ENCODE data around the gene MYEOV.
A peak's percentile ranks its signal among the peaks of the same experiment; 100 is the strongest.

Gene MYEOV

DNA sequence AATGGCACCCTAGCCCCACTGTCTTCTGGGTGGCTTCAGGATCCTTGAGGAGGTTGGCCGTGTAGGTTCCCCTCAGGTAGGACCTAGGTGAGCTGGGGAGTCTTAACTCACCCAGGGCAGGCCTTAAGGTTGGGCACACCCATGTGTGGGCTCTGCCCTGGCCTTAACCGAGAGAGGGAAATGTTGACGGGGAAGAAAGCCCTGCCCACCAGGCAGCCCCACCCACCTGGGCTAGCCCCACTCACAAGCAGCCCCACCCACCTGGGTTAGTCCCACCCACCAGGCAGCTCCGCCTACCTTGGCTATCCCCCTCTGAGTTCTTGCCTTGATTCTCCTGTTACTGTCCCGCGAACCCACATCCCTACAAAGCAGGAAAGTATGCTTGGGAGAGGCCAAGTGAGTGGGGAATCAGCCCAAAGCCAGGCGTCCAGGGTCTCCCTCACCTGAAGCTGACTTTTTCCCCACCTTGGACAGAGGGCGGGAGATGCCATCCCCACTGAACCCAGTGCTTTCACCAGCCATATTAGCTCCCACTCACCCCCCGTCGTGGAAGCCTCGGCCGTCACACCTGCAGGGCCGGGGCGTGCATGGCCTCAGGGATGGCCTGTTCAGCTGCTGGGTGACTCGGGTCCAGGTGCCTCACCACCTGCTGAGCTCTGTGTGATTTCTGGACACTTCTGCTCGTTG lies at the start of gene MYEOV:
Gene MYEOV (plus strand): TSS at position 337 of the 687 bp plus-strand sequence. CDS start 1,200 bp downstream, outside the sequence.
- DNase-seq (ENCODE audit: low read depth) = peak; percentile 60

DNA sequence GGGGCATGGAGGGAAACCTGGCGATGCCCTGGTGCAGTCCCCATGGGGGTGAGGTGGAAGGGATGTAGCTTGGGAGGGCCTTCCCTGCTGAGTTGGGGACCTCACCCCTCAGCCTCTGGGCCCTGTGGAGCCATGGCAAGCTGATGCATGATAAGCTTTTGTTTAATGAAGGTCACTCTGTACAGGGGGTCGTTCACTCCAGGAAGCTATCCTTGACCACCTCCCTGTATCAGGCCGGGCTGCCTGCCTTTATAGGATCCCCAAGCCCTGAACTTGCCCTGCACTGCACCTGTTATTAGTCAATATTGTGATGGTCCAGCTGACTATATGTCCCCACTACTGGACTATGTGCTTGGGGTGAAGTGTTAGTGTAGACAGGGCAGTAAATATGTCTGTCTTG lies 49.7 kb upstream of the MYEOV start:
- DNase-seq (ENCODE audit: low read depth) = no peak

DNA sequence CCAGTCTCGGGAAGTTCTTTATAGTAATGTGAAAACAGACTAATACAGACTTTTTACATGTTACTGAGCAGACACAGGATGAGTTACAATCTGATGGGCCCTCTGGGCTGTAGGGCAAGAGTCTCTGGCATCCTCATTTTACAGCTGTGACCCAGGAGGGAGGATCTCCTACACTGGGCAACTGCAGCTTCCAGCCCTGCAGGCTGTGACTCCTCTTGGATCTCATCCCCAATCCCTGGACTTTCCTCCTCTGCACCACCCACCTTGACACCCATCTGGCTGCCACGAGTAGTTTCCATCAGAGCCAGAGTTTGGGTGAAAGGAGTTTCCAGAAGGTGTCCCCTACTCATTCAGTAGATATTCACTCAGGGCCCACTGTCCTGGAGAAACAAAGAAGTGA lies 48.9 kb upstream of the MYEOV start:
- no peak for DNase-seq (ENCODE audit: low read depth)

DNA sequence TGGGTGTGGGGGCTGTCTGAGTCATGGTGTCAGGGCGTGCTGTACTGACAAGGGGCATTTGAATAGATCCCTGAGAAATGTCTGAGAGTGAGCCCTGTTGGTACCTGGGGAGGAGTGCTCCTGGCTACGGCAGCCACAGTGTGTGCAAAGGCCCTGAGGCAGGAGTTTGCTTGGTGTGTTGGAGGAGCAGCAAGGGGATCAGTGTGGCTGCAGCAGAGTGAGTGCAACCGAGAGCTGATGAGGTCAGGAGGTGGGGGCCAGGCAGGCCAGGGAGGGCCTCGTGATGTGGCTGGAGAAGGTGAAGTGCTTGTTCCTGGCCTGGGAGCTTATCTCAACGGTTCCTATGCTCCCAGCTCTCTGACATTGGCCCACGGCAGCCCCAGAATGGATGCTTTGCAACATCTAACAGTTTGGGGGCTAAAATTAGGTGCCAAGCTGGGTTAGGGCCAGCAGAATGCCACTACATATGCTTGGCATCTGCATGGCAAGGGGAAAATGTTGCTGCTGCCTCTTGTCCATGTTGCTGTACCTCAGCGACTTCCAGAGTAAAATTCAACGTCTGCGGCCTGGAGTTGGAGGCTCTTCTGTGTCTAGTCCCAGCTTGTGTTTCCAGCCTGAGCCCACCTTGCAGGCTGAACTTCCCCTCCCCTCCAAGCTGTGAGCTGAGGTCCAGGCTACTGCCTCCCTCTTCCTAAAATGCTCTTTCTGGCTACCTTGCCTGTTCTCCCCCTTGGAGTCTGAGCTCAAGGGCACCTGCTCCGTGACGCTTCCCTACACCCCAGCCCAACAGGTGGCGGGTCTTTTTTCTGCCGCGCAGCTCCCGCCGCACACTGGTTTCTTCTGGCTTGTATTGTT lies 48.2 kb upstream of the MYEOV start:
- no peak for DNase-seq (ENCODE audit: low read depth)

DNA sequence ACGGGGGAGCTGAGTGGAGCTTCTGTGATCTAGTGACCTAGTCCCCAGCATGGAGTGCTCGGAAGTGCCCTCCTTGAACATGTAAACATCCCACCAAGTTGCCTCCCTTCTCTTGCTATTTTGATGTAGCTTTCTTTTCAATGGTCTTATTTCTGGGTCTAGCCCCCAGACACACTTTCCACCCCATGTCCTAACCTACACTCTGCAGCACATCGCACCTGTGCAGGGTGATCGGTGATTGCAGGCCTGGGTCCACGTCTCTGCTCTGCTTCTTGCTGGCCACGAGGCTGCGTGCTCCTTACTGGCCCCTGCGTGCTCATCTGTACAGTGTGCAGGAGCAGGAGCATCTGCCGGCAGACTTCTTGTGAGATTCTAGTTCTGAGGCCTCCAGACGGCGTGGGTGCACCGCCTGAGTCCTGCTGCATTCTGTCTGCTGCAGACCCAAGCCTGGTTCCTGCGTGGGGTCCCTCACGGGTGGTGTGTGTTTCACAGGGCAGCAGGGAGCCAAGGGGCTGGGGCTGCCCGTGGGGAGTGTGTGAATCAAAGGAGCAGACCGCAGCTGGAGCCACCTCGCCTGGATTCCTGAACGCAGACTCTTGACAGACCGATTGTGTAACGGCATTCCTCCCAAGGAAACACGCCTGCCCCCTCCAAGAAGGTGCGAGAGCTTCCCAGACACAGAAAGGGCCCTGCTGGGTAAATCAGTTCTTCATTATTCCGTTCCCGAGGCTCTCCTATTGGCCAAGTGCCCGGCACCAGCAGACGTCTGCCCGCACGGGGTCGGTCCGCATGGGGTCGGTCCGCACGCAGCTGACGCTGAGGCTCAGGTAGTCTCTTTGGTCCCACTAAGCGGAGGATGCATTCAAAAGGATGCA lies 44.4 kb upstream of the MYEOV start:
- peak; percentile 84 for DNase-seq (ENCODE audit: low read depth)

DNA sequence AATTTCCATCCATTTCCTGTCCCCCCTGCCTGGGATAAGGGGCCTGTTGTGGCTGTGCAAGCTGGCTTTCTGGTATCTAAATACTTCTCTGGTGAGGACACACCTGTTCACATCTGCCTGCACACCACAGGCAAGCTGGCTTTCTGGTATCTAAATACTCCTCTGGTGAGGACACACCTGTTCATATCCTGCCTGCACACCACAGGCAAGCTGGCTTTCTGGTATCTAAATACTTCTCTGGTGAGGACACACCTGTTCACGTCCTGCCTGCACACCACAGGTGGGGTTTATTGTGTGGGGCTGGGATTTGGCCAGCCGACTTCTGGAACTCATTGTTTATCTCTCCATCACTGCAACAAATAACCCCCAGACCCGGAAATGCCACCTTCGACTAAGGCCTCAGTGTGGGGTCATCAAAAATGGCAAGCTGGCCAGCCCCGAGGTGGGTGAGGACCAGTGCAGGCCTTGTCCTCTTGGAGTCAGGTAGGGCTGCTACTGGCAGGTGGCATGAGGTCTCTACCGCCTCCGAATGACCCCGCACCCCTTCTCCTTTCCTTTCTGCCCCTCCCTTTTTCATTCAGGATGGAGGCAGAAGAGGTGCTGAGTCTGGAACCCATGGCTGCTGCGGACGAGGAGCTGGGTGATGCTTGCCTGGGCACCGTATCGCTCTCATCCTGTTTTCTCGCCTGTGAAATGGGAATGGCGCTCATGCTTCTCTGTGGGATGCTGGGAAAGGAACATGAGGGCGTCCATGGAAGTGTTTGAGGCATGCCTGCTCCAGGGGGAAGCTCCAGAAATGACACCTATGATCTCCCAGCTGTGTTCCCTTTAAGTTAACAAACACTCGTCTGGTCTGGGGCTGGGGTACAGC lies 43.5 kb upstream of the MYEOV start:
- no peak for DNase-seq (ENCODE audit: low read depth)

DNA sequence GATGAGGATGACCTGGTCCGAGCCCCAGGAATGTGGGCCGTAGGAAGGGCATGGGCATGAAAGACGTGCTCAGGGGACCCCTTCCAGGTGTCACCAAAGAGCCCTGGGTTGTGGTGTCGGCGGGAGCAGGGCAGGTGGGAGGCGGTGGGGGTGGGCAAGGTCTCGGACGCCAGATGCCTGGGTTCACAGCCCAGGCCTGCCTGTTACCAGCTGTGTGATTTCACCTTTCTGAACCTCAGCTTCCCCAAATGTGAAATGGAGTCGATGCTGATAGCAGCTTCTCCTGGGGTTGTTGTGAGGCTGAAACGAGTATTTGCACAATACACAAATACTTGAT lies 42.9 kb upstream of the MYEOV start:
- DNase-seq (ENCODE audit: low read depth) = no peak

DNA sequence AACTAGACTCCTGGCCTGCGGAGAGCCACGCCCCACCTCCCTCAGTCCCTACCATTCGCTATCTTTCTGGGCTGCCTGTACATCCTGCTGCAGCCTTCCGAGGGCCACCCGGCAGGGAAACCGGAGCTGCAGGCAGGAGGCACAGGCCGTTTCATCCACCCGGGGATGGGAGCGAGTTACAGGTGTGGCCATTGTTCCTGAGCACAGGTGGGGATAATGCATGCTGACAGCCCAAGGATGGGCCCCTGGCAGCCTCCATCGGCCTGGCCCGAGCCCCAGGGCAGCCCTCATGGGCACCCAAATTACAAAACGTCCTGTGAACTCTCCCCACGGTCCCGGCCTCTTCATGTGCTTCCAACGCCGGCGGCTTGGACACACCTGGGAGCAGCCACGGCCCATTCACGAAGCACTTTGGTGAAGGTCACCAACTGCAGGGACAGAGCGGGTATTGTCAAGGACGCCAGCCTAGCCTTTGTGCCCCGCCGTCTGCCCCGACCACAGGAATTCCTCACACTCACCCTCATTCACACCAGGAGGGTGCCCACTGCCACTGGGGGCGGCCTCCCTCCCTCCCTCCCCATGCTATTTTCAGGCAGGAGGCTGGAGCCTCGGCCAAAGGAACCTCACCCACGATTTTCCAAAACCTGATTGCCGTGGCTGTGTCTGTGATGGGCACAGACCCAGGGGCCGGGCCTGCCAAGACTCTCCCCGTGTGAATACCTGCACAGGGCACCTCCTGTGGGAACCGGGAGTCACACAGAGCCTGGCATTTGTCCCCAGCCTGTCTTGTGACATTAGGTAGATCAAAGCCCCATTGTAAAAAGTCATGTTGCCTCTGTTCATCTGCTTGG lies 42.1 kb upstream of the MYEOV start:
- no peak for DNase-seq (ENCODE audit: low read depth)

DNA sequence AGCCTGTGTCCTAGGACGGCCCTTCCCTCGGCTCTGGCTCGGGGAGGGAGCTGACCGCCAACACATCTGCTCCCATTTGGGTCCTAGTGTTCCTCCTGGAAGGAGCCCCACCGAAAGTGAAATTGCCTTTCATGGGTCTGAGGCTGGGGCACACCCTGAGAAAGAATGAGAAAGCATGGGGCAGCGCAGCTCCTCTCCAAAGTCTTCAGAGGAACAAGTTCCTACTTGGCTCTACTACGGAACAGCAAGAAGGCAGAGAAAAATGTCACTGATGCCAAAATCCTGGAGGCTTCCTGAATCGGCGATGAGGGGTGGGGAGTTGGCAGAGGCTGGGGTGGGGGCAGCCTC lies 41.5 kb upstream of the MYEOV start:
- DNase-seq (ENCODE audit: low read depth) = no peak

DNA sequence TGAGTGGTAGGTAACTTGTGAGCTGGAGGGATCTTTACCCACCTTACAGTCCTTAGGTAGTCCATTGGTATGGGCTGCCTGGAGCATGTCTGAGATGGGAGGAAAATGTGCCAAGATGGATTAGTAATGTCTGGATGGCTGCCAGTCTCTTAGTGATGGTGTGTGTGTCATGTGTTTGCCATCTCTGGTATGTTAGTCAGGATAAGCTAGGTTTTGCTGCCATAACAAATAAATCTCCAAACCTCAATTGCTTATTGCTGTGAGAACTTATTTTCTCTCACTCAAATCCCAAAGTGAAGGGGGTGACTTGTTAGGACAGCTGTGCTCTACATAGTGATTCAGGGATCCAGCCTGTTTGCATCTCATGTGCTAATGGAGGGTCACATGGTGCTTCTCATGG lies 40.9 kb upstream of the MYEOV start:
- peak; percentile 50 for DNase-seq (ENCODE audit: low read depth)

DNA sequence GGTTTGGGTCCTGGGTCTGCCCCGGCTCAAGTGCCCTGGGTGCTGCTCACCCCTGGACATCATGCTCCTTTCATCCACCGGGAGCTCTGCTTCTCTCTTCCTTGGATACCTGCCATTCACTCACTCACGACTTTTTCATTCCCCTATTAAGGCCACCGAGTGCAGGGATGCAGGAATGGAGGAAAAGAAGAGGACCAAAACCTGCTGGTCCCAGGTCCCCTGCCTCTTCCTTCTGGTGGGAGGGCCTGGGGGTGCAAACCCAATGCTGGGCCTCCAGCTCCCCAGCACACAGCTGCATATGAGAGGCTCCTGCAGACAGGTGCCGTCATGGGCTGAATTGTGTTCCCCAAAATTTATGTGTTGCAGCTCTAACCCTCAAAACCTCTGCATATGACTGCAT lies 36.8 kb upstream of the MYEOV start:
- DNase-seq (ENCODE audit: low read depth) = no peak

DNA sequence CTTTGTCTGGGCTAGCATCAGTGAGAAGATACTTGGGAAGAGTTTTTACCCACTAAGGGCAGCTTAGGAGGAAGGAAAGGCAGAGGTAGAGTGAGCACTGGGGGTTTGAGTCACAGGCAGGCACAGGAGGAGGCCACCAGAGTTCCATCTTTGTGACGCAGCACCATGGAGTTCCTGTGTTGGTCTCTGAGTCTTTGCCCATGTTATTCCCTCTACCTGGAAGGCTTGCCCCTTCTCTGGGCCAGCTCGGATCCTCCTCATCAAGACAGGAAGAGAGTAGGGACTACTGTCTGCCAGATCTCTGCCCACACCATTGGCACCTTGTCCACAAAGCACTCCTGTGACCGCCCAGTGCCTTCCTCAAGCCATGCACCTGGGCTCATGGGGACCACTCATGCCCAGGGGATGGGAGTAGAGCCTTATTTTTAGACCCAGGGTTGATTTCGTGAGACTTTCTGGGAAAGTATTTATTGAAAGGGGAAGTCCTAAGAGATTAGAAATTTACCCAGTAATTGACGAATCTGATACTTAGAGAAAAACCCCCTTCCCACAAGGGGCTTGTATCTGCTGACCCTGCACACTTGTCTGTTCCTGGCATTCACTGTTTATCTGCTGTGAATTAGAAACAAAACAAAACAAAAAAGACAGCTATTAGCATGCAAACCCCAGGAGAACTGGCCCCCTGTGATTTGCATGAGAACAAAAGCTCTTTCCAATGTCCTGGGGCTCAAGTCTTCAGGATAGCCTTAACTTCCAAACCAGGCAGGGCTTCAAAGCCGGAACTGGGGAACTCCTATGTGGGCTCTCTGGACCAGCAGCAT lies 35.9 kb upstream of the MYEOV start:
- DNase-seq (ENCODE audit: low read depth) = no peak

DNA sequence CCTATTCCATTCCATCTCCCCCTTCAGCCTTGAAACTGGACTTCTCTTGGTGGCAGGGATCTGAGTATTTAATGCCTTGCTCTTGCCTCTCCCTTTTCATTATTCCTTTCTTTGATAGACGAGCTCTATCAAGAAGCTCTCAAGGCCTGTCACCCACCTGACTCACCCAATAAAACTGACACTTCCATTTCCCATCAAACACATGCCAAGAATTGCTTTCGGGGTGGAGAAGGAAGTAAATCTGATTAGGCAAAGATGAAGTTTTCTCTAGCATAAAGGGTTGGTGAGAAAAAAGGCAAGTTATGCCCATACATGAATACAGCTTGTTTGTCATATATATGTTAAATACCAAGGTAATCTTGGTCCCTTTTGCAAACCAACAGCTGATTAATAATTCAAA lies 34.9 kb upstream of the MYEOV start:
- DNase-seq (ENCODE audit: low read depth) = no peak

DNA sequence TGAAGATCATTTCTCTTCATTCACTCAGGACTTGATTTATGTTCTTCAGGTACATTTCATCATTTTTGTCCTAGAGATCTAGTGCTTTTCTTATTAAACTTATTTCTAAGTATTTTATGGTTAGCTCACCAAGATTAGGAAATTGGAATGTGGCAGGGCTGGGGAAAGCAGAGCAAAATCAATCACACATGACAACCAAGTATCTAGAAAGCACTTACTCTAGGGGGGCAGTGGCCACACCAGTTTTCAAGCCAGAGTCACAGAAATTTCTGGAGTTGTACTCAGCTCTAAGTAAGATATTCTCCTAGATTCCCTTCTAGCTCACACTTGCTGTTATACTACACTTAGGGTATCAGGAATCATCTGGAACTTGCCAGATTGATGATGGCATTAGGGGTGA lies 33.3 kb upstream of the MYEOV start:
- peak; percentile 57 for DNase-seq (ENCODE audit: low read depth)

DNA sequence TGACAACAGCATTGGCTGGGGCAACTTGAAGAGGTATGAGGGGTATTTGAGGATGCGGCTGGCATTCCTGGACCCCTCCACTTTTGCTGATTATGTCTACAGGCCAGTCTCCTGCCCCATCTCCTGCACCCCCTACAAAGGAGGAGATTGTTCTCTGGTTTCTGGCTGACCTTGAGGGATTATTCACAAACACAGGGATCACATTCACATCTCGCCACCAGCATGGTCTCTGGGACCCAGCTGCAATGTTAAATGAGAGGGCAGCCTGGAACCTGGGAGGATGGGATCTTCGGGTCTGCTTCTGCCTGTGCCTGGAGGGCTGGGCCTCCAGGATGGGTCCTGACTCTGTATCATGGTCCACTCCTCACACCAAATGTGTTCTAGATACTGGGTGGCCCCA lies 32.8 kb upstream of the MYEOV start:
- no peak for DNase-seq (ENCODE audit: low read depth)

DNA sequence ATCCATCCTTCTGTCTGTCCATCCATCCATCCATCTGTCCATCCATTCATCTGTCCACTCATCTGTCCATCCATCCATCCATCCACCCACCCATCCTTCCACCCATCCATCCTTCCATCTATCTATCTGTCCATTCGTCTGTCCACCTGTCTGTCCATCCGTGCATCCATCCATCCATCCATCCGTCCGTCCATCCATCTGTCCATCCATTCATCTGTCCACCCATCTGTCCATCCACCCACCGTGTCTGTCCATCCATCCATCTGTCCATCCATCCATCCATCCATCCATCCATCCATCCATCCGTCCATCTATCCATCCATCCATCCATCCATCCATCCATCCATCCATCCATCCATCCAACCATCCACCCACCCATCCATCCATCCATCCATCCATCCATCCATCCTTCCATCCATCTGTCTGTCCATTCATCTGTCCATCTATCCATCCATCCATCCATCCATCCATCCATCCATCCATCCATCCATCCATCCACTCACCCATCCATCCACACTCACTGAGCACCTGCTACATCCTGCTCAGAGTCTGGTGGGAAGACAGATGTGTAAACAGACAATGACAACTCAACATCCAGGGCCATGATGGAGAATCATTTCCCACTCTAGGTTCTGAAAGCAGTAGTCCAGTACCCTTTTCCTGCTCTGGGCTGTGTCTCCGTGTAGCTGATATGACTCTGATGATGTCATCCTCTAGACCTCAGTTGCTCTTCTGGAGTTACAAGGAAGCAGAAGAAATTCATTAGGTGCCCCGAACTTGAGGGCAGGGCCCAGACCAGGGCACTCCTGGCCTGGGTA lies 30.8 kb upstream of the MYEOV start:
- DNase-seq (ENCODE audit: low read depth) = no peak

DNA sequence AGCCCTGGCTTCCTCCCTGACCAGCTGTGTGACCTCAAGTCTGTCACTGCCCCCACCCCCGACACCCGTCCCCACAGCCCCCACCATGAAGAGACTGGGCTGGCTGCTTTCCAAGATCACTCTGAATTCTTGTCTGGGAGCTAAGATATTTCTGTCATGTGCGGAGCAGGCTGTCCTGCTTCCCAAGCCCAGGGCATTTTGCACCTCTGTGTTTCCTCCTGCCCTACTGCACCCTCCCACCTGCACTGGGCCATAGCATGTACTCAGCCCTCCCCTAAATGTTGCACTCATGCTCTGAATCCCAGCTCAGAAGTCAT lies 30.3 kb upstream of the MYEOV start:
- no peak for DNase-seq (ENCODE audit: low read depth)

DNA sequence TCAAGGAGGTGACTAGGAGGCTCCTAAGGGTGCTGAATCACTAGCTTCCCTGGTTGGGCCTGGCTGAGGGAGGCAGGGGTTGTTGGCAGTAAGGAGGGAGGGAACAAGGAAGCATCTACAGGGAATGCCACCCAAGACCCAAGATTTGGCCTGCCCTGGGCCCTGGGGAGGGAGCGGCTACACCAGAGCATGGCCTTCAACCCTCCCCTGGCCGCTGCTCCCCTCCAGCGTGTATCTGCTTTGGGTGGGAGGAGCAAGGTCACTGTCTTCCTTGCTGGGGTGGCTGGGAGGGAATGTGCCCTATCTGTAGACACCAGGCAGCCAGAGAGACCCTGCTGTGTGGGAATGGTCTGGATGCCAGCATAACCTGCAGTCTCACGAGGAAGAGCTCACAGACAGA lies 29.5 kb upstream of the MYEOV start:
- DNase-seq (ENCODE audit: low read depth) = no peak

DNA sequence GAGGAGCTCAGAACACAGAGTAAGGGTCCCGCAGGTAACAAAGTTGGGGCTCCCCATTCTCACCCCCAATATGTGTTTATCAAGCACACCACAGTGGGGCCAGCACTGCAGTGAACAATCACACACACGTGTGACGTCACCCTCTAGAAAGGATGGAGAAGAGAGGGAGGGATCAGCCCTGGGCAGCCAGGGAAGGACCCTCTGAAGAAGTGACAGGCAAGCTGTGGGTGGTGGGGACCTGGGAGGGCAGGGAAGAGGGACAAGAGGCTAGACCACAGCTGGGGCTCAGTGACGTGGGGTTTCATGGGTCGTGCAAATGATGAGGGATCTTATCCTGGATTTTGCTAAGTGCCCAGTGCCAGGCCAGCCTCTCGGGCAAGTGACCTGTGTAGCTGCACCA lies 28.7 kb upstream of the MYEOV start:
- DNase-seq (ENCODE audit: low read depth) = no peak

Data from amniotic epithelial cell (primary cell).